ENCODE measurements around the gene ADIG.

Gene ADIG

DNA sequence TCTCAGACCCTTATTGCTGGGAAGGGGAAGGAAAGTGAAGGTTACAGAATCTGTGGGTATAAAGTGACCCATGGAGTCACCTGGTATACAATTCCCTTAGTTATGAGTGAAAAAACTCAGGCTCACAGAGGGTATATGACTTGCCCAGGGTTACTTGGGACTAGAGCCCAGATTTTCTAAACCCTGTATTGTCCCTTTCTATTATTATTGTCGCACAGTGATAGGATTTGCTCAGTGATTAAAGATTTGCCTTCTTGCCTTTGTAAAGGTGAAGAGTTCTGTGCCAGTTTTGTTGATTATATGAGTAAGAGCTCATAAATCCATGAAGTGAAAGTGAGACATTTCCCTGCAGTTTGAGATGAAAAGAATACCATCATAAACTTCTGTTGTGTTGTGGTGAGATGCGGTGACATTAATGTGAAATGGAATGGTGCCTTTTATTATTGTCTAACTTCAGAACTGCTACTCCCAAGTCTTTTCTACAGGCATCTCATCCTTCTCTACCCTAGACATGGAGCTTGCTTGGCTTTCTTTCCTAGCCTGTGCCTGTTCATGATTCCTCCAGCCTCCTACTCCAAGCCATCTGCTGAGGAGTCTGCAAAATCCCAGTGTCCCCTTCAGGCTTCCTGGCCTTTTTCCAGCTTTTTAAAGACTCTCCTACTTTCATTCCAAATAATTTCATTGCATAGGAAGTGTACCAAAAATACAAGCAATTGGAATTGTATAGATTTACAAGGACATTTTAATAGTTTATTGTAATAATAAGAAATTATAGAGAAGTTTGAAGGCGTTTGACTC, 33.5 kb upstream of the ADIG start:
- H3K4me3 ChIP-seq (ENCODE audit: insufficient read depth, low read length, poor library complexity, severe bottlenecking) = no peak overlapping the region
- TF ChIP-seq, protein P1, sequence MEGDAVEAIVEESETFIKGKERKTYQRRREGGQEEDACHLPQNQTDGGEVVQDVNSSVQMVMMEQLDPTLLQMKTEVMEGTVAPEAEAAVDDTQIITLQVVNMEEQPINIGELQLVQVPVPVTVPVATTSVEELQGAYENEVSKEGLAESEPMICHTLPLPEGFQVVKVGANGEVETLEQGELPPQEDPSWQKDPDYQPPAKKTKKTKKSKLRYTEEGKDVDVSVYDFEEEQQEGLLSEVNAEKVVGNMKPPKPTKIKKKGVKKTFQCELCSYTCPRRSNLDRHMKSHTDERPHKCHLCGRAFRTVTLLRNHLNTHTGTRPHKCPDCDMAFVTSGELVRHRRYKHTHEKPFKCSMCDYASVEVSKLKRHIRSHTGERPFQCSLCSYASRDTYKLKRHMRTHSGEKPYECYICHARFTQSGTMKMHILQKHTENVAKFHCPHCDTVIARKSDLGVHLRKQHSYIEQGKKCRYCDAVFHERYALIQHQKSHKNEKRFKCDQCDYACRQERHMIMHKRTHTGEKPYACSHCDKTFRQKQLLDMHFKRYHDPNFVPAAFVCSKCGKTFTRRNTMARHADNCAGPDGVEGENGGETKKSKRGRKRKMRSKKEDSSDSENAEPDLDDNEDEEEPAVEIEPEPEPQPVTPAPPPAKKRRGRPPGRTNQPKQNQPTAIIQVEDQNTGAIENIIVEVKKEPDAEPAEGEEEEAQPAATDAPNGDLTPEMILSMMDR (IDR thresholded peaks at IDR 0.05; ENCODE audit: insufficient read depth, low read length, poor library complexity, severe bottlenecking) = no peak
- no peak for TF ChIP-seq EZH2phosphoT487 (conservative IDR thresholded peaks at IDR 0.05; ENCODE audit: low read length)

DNA sequence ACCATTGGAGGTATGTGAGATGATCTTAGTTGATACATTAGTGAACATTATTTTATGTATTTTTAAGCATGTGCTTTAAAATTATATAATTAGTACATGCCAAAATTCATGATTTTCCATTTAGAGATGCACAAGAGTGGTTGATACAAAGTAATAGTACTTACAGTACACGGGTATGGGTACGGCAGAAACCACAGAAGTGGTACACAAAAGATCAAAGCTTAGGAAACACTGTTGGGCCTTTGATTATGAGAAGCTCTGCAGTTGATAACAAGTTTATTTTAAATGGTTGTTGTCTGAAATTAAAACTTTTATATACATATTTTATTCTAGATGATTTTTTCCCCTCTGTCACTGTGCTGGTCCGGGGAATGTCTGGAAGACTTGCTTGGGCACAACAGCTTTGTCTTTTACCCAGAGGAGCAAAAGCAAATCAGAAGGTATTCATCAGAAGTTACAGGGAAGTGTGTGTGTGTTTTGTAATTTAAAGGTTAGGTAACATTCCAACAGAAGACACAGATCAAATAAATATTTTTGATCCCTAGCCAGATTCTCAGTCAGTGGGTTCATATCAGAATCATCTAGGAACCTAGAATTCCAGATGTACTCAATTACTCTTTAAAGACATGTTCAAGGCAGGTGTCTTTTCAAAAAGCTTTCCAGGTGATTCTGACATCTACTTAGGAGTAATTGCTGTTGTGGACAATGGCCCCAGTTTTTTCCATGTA, 32.5 kb upstream of the ADIG start:
- Histone ChIP-seq H4K20me1 (ENCODE audit: low read depth, low read length) (no peaks in the 10 kb centered on the region), H3K9me2 (replicated peaks; ENCODE audit: insufficient read depth, low read length) (no peaks in the 10 kb centered on the region), H3F3A (ENCODE audit: insufficient read depth) (no peaks in the 10 kb centered on the region), H3K36me3 (ENCODE audit: low read length) (peaks cover 22% of the 10 kb centered on the region; the same call in 1 of the 2 replicates), H3K4me2 (ENCODE audit: low read depth, low read length, poor library complexity, severe bottlenecking) (no peak overlapping the region), H3K9me3 (ENCODE audit: insufficient read depth, low read length) (no peaks in the 10 kb centered on the region), H3K27me3 (ENCODE audit: low read length) (no peaks in the 10 kb centered on the region), H3K4me3 (ENCODE audit: insufficient read depth, low read length, poor library complexity, severe bottlenecking) (no peak overlapping the region), H3K9ac (ENCODE audit: low read length) (no peak overlapping the region), H2AFZ (ENCODE audit: low read depth, low read length, severe bottlenecking) (no peak overlapping the region), H3K27ac (ENCODE audit: low read depth, low read length) (no peak overlapping the region), H3K79me2 (ENCODE audit: insufficient read depth, low read length) (no peaks in the 10 kb centered on the region)
- TF ChIP-seq EZH2phosphoT487 (conservative IDR thresholded peaks at IDR 0.05; ENCODE audit: low read length) = no peak
- TF ChIP-seq, protein P1 (IDR thresholded peaks at IDR 0.05; ENCODE audit: insufficient read depth, low read length, poor library complexity, severe bottlenecking) = no peak

More for the DNA sequence above, 33.5 kb upstream of the ADIG start:
- Histone ChIP-seq H3K9me3 (ENCODE audit: insufficient read depth, low read length) (no peaks in the 10 kb centered on the region), H3K9me2 (replicated peaks; ENCODE audit: insufficient read depth, low read length) (no peaks in the 10 kb centered on the region), H3K36me3 (ENCODE audit: low read length) (peaks cover 22% of the 10 kb centered on the region; the same call in 1 of the 2 replicates), H3F3A (ENCODE audit: insufficient read depth) (no peaks in the 10 kb centered on the region), H3K27me3 (ENCODE audit: low read length) (no peaks in the 10 kb centered on the region), H2AFZ (ENCODE audit: low read depth, low read length, severe bottlenecking) (no peak overlapping the region), H3K27ac (ENCODE audit: low read depth, low read length) (no peak overlapping the region), H3K9ac (ENCODE audit: low read length) (no peak overlapping the region), H4K20me1 (ENCODE audit: low read depth, low read length) (no peaks in the 10 kb centered on the region), H3K79me2 (ENCODE audit: insufficient read depth, low read length) (no peaks in the 10 kb centered on the region), H3K4me2 (ENCODE audit: low read depth, low read length, poor library complexity, severe bottlenecking) (no peak overlapping the region)

DNA sequence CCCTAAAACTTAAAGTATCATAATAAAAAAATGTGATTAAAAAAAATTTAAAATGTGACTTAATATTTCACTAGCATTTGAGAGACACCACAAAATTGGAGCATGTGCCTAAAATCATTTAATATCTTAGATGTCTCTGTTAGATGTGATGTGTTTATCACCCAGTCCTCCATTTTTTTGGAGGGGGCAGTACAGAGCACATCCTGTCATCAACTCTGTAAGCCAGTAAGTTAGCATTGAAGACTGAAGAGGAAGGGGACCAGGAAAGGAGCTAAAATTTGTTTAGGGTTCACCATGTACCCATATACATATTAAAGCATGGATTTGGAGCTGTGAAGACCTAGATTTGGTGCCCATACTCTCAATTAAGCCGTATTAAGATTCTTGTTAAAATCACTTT, 30.7 kb upstream of the ADIG start:
- no peak for TF ChIP-seq EZH2phosphoT487 (conservative IDR thresholded peaks at IDR 0.05; ENCODE audit: low read length)
- TF ChIP-seq, protein P1 (IDR thresholded peaks at IDR 0.05; ENCODE audit: insufficient read depth, low read length, poor library complexity, severe bottlenecking) = no peak
- Histone ChIP-seq H3K9me2 (replicated peaks; ENCODE audit: insufficient read depth, low read length) (no peaks in the 10 kb centered on the region), H3K4me3 (ENCODE audit: insufficient read depth, low read length, poor library complexity, severe bottlenecking) (no peak overlapping the region), H3F3A (ENCODE audit: insufficient read depth) (no peaks in the 10 kb centered on the region), H2AFZ (ENCODE audit: low read depth, low read length, severe bottlenecking) (no peak overlapping the region), H4K20me1 (ENCODE audit: low read depth, low read length) (no peaks in the 10 kb centered on the region), H3K9me3 (ENCODE audit: insufficient read depth, low read length) (no peaks in the 10 kb centered on the region), H3K9ac (ENCODE audit: low read length) (no peak overlapping the region), H3K27me3 (ENCODE audit: low read length) (no peaks in the 10 kb centered on the region), H3K27ac (ENCODE audit: low read depth, low read length) (no peak overlapping the region), H3K79me2 (ENCODE audit: insufficient read depth, low read length) (no peaks in the 10 kb centered on the region), H3K36me3 (ENCODE audit: low read length) (peaks cover 33% of the 10 kb centered on the region; the same call in 1 of the 2 replicates), H3K4me2 (ENCODE audit: low read depth, low read length, poor library complexity, severe bottlenecking) (no peak overlapping the region)

Measured in SU-DHL-6 (cell line).